T-helper 2 cell treated with Interferon-gamma antibody and Interleukin-4, amounts not matched to agents 5 μg/mL and 100 μg/mL, for 36 hours (primary cell): ENCODE measurements around the gene CNTNAP3B.
"Not testable (repeated sequence)": the region's sequence is repeated elsewhere in the genome, so short reads cannot be mapped to it uniquely, and the experiment has no call there.

Experiments
- DNase-seq: peaks from one replicate; pipeline ENCODE4 v3.0.0; 2021; ENCODE audit warnings: low spot score
- H3K27ac Mint-ChIP-seq: one replicate; pipeline ENCODE4 v1.8.0; 2021; ENCODE audit warnings: mild to moderate bottlenecking, mixed read lengths
- H3K27me3 Mint-ChIP-seq: one replicate; pipeline ENCODE4 v1.8.0; 2021; ENCODE audit warnings: low read depth, mixed read lengths
- H3K36me3 Mint-ChIP-seq: one replicate; pipeline ENCODE4 v1.8.0; 2021; ENCODE audit warnings: low read depth, mixed read lengths
- H3K4me1 Mint-ChIP-seq: one replicate; pipeline ENCODE4 v1.8.0; 2021; ENCODE audit warnings: low read depth, mixed read lengths
- H3K4me3 Mint-ChIP-seq: one replicate; pipeline ENCODE4 v1.8.0; 2022; ENCODE audit warnings: mild to moderate bottlenecking, moderate library complexity, mixed read lengths
- H3K9me3 Mint-ChIP-seq: one replicate; pipeline ENCODE4 v1.8.0; 2021; ENCODE audit warnings: mixed read lengths

CNTNAP3B gene

DNA sequence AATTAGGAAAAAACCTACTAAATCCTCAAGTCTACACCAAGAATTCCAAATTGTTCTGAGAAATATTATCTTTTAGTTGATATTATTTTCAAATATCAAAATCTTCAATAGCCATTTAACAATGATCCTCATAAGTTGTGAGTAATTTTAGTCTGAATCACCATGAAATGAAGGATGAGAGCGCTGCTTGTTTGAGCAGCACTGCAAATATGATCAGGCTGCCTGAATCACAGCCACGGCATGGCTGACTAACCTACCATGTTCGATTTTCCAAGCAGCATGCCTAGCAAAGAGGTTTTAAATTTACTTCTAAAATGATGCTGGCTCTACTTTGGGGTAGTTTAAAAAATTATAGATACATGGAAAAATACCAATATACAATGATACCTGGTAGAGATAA, 95.7 kb downstream of the CNTNAP3B start:
- H3K27ac Mint-ChIP-seq, DNase-seq: not testable (repeated sequence)

DNA sequence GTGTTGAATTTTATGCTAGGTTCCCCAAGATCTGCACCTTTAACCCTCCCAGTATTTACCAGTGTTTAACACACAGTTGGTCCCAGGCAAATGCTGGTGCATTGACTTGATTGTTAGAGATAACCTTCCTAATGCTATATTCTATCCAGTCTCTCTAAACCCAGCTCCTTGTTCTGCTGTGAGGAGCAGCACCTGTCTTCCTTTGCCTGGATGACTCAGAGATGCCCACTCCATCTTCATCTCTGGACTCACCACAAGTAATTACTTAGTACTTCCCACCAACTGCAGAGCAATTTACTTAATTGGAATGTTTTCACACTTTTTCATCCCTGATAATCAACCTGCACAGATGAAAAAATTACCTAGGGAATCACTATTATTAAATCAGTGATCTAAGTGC, 108.6 kb downstream of the CNTNAP3B start:
- not testable (repeated sequence) for H3K4me1 Mint-ChIP-seq, H3K9me3 Mint-ChIP-seq, H3K36me3 Mint-ChIP-seq, H3K27ac Mint-ChIP-seq, DNase-seq, H3K27me3 Mint-ChIP-seq, H3K4me3 Mint-ChIP-seq

More for the DNA sequence above, 95.7 kb downstream of the CNTNAP3B start:
- H3K4me1 Mint-ChIP-seq, H3K36me3 Mint-ChIP-seq, H3K27me3 Mint-ChIP-seq, H3K4me3 Mint-ChIP-seq, H3K9me3 Mint-ChIP-seq: not testable (repeated sequence)

DNA sequence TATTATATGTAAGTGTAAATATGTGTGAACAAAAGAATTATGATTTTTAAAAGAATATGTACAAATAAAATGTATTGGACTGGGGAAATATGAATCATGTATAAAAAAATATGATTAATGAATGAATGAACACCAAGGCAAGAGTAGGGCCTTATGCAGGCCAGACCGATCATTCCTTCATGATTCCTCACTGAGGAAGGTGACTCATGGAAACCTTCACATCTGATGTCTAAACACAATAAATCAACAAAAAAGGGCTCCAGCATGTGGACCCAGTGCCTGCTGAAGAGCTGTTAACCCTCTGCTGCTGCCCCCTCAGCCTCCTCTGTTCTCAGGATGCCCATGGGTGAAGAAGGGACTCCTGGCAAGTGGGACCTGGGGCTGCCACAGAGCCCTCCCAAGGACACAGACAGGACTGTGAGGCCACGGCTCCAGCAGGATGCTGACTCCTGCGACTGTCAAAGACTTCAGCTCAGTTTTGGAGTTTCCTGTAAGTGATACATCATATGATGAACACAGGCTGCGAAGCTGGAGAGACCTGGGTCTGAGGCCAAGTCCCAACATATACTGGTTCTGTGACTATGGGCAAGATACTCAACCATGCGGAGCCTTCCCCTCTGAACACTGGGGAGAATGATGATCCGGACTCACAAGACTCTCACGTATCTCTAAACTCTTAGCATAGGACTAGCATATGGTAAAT, 110.9 kb downstream of the CNTNAP3B start:
- H3K27ac Mint-ChIP-seq, DNase-seq, H3K9me3 Mint-ChIP-seq, H3K36me3 Mint-ChIP-seq, H3K4me3 Mint-ChIP-seq, H3K4me1 Mint-ChIP-seq, H3K27me3 Mint-ChIP-seq: not testable (repeated sequence)

DNA sequence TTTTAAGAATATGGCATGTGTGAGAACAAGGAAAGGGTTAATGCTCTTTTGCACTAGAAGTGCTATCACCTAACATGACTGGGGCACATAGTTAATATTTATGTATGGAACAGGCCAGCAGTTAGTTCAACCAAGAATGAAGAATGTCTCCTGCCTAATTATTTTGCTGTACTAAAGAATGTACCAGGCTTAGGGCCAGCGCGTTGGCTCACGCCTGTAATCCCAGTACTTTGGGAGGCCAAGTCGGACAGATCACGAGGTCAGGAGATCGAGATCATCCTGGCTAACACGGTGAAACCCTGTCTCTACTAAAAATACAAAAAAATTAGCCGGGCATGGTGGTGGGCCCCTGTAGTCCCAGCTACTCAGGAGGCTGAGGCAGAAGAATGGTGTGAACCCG, 114.9 kb downstream of the CNTNAP3B start:
- H3K4me3 Mint-ChIP-seq, H3K36me3 Mint-ChIP-seq, DNase-seq, H3K9me3 Mint-ChIP-seq, H3K27me3 Mint-ChIP-seq, H3K4me1 Mint-ChIP-seq, H3K27ac Mint-ChIP-seq: not testable (repeated sequence)

DNA sequence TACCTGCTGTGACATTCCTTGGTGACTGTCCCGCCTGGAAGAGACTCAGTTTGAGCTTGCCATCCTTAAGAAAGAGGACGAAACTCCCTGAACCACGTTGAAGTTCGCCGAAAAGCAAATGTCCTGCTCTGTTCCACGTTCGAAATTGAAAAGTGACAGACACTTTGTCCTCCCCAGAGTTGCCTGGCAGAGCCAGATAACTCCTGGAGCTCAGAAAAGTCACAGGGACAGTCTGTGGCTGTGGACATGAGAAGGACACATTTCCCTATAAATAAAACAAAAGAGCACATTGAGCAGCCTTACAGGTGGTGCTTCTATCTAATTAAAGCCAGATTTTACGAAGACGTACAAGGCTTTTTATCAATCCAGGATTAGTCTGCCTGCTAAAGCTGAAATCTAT, 137.6 kb downstream of the CNTNAP3B start:
- not testable (repeated sequence) for H3K36me3 Mint-ChIP-seq, DNase-seq, H3K4me1 Mint-ChIP-seq

DNA sequence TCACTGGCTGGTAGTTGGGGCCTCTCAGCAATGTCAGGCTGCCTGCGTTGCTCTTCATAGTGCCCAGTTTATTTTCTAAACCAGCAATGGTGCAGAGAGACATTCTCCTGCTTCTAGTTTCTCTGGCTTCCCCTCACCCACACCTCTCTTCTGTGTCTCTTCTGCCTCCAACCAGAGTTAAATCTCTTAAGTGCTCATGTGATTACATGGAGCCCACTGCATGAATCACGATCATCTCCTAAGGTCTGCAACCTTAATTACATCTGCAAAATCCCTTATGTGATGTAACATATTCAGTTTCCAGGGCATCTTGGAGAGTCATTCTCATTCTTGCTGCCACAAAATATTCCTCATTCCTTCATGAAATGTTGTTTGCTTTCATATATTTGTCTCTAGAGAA, 149.0 kb downstream of the CNTNAP3B start:
- H3K27me3 Mint-ChIP-seq, H3K4me1 Mint-ChIP-seq, H3K4me3 Mint-ChIP-seq, DNase-seq, H3K27ac Mint-ChIP-seq, H3K36me3 Mint-ChIP-seq, H3K9me3 Mint-ChIP-seq: not testable (repeated sequence)

More for the DNA sequence above, 137.6 kb downstream of the CNTNAP3B start:
- H3K4me3 Mint-ChIP-seq, H3K27me3 Mint-ChIP-seq, H3K27ac Mint-ChIP-seq, H3K9me3 Mint-ChIP-seq: not testable (repeated sequence)

DNA sequence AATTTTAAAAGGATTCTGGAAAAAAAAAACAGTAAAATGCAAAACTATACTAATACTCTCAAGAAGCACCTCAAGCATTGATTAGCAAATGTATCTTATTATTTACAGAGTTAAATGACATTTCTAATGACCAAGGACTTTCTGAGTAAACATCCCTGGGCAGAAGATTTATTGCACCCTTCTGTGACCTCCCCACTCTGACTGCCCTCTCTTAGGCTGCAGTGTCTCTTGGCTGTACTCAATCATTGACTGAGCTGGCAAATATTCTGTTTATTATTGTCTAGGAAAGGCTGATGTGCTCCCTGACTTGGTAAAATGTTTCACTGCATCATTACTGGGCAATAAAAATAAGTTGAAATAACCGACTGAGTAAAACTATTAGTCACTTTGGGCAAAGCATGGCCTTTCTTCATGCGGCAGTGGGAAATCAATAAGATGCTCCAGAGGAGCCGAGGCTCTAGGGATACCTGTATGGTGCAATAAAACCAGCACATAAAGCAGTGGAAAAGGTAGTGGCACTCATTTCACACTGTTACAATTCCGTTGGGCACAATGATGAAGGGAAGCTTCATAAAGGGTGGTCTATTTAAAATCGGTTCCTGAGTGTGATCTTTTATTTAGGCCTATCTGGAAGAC, 151.1 kb downstream of the CNTNAP3B start:
- H3K9me3 Mint-ChIP-seq, H3K27ac Mint-ChIP-seq, H3K4me1 Mint-ChIP-seq, DNase-seq, H3K27me3 Mint-ChIP-seq, H3K36me3 Mint-ChIP-seq, H3K4me3 Mint-ChIP-seq: not testable (repeated sequence)

DNA sequence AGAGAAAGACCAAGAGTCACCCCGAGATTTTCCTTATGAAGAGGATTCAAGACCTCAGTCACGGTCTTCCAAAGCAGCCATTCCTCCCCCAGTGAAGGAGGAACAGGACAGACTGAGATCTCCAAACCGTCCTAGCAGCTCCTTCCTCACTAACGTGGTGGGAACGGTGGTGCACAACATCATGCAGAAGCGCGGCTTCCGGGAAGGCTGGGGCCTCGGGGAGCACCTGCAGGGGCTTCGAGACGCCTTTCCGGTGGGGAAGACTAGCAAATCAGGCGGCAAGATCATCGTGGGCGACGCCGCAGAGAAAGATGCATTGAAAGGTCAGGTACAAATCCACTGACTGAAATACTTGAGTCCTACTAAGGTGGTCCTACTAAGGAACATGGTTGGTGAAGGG, 154.3 kb downstream of the CNTNAP3B start:
- H3K4me3 Mint-ChIP-seq, H3K9me3 Mint-ChIP-seq, H3K36me3 Mint-ChIP-seq, H3K27ac Mint-ChIP-seq, H3K4me1 Mint-ChIP-seq, DNase-seq, H3K27me3 Mint-ChIP-seq: not testable (repeated sequence)

DNA sequence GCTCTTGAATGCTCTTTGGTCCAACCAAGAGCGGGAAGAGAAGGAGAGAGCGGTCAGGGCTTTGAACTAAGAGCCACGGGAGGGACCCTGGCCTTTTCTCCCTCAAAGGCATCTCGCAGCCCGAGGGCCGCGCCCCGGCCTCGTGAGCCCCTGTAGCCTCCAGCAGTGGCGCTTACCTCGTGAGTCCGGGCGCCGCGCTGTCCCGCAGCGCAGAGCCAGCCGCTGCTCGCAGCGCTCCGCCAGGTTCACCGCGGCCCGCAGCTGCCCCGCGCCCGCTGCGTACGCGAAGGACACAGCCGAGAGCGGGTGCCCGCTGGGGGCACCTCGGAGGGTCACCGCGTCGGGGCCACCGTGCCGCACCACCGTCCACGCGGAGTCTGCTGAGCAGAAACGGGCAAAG, 176.2 kb downstream of the CNTNAP3B start:
- H3K27me3 Mint-ChIP-seq, H3K4me1 Mint-ChIP-seq, H3K4me3 Mint-ChIP-seq, H3K9me3 Mint-ChIP-seq, H3K27ac Mint-ChIP-seq, H3K36me3 Mint-ChIP-seq, DNase-seq: not testable (repeated sequence)

DNA sequence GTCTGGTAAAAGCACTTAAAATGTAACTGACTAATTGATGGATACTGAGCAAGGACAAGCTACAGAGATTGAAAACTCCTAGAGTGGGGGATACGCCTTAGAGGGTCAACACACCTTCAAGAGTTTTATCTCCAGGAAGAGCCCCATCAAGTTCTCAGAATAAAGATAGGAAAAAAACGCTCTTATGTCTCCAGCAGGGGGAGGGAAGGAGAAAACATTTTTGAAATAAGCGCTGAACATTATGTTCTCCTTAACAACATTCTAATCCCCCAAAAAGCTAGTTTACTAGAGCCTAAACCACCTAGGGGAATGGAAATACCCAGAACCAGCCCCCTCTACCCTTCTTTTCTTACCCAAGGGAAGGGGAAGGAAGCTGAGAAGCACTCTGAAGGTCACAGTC, 187.5 kb downstream of the CNTNAP3B start:
- not testable (repeated sequence) for H3K27ac Mint-ChIP-seq, H3K27me3 Mint-ChIP-seq, H3K9me3 Mint-ChIP-seq

DNA sequence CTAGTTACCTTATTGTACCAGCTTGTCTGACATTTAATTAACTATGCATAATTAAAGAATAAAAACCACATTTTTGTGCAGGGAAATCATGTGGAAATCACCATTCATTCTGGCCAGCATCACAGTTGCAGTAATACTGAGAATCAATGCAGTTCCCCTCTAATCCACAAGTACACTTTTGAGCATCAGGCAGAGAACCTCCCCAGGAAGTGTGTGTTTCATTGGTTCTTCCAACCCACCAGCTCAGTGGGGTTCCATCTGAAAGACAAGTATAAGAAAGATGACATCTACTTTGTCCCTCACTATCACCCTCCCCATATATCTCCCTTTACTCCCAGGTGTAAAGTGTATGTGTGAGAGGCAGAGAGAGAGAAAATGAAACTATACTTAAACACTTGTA, 191.1 kb downstream of the CNTNAP3B start:
- not testable (repeated sequence) for H3K27me3 Mint-ChIP-seq, H3K9me3 Mint-ChIP-seq, H3K4me1 Mint-ChIP-seq, H3K27ac Mint-ChIP-seq, H3K4me3 Mint-ChIP-seq, DNase-seq, H3K36me3 Mint-ChIP-seq

More for the DNA sequence above, 187.5 kb downstream of the CNTNAP3B start:
- not testable (repeated sequence) for H3K4me3 Mint-ChIP-seq, H3K4me1 Mint-ChIP-seq, H3K36me3 Mint-ChIP-seq, DNase-seq

DNA sequence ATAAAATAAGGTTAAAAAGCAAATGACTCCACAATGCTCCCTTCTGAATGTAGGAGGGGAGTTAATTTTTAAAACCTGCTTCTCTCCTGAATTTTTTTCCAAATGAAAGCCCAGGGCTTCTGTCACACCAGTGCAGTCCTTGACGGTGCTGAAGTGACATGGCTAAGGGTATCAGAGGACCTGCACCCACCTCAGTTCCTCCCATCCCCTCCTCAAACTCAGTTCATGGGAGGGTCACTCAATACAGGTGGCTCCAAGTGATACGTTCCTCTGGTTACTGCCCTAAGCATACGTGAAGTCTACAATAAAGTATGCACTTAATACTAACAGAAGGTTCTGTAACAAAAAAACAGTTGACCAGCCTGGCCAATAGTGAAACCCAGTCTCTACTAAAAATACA, 193.5 kb downstream of the CNTNAP3B start:
- not testable (repeated sequence) for H3K4me1 Mint-ChIP-seq, H3K36me3 Mint-ChIP-seq, H3K4me3 Mint-ChIP-seq, H3K27me3 Mint-ChIP-seq, H3K27ac Mint-ChIP-seq, DNase-seq, H3K9me3 Mint-ChIP-seq

DNA sequence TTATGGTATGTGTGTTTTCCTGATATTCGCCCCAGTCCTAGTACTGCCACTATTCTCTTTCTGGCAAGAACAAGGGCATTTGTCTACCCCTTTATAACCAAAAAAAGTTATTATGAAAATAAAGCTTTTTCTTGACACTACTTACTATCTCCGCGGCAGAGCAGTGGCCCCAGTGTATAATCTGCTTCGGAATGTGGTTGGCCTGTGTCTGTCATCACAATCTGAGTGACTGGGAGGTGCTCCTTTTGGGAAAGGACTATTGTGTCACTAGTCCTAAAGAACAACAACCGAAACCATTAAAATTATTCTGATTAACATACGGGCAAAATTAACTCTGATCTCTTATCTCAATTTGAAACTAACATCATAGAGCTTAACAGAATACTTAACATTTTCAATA, 200.1 kb downstream of the CNTNAP3B start:
- H3K4me3 Mint-ChIP-seq, DNase-seq, H3K36me3 Mint-ChIP-seq, H3K27me3 Mint-ChIP-seq, H3K27ac Mint-ChIP-seq, H3K4me1 Mint-ChIP-seq, H3K9me3 Mint-ChIP-seq: not testable (repeated sequence)

DNA sequence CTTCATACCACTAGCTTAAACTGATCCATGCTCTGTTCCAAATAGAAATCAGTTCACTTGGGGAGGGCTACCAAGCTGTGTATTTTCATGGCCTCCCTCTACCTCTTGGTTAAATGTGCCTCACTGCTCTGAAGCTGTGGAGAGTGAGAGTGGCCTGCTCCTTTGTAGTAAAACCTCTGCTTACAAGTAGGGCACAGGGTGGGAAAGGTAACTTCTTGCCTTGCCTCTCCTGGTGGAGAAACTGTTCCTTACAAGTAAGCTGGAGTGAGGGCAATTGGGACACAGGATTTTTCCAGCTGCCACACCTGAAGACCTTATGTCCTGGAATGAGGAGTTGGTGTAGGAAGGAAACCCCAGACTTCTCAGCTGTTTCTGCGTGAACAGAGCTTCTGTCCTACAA, 211.9 kb downstream of the CNTNAP3B start:
- H3K36me3 Mint-ChIP-seq, H3K27me3 Mint-ChIP-seq, H3K4me1 Mint-ChIP-seq, H3K4me3 Mint-ChIP-seq, DNase-seq, H3K27ac Mint-ChIP-seq, H3K9me3 Mint-ChIP-seq: not testable (repeated sequence)

DNA sequence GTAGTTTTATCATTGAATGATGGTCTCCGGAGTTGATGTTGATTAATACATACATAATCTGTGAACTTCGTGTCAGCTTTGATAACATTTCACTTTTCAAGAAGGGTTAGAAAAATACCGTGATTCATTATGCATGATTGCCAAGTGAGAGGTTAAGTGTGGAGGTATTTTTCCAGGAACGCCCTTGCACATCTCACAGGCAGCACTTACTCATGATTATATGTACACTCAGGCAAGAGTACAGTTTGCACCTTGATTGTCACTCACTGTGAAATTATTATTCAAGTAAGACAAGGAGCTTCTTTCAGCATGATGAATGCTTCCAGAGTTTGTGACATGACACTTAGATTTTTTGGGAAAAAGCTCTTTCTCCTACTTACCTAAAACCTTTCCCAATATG, 223.7 kb downstream of the CNTNAP3B start:
- H3K4me3 Mint-ChIP-seq, H3K36me3 Mint-ChIP-seq, H3K9me3 Mint-ChIP-seq, H3K4me1 Mint-ChIP-seq, DNase-seq, H3K27me3 Mint-ChIP-seq, H3K27ac Mint-ChIP-seq: not testable (repeated sequence)
